Skin of body (tissue), 2 donors: ENCODE results near the gene PLEKHO2. TPM values are rescaled to one million over a fixed set of nuclear protein-coding genes. Genes with fewer than 3 reads are reported as not detected.

Experiments
- DNase-seq: peaks from one replicate; lab custom pipeline; 2025; lab: John Stamatoyannopoulos, UW
- total RNA-seq: library from RNA; depleted of rRNA; stranded (reverse); fragments of >200 nt; gene quantifications from one replicate; pipeline ENCODE4 v1.2.3, GENCODE V29; 2014

Gene PLEKHO2
- total RNA-seq, 1 donor from 2014 or later = 15.6 TPM

GRCh38 chr15:64892847-64893403, 51.2 kb downstream of the PLEKHO2 start:
- no peak for DNase-seq

GRCh38 chr15:64893481-64894394, 52.0 kb downstream of the PLEKHO2 start:
- peak; percentile 90 for DNase-seq

- DNase-seq = peak; percentile 41
These were observed 52.8 kb downstream of the PLEKHO2 start for GRCh38 chr15:64894395-64895056.

DNA sequence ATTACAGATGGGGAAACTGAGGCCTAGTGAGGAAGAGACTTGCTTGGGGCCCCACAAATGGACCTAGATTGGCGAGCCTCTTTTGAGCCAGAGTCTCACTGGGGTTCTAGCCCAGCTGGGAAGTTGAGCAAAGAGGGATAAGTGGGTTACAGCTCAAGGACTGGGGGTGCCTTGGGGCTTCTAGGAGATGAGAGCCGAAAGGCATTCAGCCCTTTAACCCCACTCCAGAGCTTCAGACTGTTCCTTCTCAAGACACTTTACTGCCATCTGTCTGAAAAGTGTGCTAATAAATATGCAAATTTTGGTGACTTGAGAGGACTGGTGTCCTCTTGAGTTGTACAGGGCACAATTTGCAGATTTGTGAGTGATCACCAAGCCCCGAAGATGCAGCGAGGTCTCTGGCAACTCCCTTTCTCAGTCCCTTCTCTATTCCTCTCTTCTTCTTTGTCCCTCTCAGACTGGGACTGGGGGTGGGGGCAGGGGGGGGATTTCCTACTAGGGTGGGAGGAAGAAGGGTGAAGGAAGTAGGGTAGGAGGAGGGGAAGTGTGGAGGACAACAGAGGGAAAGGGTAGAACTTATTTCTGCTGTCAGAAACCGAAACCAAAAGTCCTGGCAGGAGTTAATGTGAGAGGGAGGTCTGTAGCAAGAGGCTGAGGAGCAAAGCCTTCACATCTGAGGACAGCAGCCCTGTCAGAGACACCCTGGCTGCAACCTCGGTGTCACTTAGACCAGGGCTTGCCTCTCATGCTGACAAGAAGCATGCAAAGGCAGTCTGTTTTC, 53.8 kb downstream of the PLEKHO2 start:
- peak; percentile 8 for DNase-seq

DNA sequence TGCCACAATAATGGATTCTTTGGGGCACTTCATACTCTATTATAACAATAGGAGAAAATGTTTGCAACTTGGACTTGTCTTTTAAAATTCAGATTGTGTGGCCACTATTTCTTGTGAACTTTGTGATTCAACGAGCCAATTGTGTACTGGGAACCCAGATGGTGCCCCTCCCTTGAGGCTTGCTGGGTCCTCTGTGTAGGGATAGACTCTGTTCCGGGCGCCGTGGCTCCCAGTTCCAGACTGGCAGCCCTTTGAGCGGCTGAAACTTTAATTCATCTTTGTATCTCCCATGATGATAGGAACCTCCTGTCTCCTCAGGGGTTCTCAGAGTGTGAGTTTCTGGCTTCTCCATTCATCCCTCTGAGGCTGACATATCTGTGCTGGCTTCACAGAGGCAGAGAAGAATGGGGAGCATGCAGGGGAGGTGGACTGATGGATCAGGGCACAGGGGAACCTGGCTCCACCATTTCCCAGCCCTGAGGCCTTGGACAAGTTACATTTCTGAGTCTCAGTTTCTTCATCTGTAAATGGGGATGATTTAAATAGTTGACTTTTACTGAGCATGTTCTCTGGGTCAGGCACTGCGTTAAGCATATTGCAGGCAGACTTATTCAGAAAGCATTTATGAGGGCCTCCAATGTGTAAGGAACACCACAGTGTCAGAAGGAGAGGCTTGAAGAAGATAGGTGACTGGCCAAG, 54.8 kb downstream of the PLEKHO2 start:
- no peak for DNase-seq

DNA sequence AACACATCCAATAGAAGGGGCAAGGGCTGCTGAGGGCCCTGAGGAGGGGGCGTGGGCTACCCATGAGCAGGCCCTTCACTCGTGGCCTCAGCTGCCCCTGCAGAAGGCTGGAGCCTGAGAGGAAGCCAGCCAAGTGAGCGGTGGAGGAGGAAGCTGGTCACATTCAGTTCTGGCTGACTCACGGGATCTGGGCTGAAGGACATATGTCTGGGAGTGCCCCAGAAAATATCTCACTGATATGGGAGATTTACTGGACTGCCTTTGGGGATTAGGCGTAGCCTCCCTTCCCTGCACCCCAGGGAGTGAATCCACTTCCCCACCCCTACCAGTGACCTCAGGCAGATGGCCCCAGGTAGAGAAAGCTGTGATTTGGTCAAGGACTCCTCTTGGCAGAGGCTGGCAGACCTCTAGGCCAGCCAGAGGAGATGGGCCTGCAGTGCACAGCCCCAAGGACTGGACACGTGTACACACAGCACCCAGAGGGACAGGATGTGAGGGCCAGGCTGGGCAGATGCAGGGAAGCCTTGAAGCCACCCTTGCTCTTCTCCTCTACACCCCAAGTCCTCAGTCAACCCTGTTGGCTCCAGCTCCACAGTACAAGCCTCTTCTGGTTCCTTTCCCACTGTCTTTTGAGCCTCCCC, 55.8 kb downstream of the PLEKHO2 start:
- DNase-seq = no peak

DNA sequence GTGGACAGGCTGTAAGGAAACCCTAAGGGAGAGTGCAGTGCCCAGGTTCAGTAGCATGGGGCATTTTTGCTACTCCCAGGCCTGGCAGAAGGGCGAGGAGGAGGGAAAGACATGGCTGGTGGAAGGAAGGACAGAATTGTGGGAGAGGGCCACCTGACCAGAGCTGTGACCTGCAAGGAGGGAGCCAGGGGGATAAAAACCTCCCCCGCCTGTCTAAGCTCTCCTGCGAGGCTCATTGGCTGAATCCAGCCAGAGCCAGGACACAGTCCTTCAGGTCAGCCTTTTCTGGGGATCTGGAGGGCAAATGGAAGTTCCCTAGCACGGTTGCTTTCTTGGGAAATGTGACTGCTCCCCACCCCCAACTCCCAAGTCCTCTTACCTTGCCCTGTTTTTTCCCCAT, 56.7 kb downstream of the PLEKHO2 start:
- DNase-seq = no peak

DNA sequence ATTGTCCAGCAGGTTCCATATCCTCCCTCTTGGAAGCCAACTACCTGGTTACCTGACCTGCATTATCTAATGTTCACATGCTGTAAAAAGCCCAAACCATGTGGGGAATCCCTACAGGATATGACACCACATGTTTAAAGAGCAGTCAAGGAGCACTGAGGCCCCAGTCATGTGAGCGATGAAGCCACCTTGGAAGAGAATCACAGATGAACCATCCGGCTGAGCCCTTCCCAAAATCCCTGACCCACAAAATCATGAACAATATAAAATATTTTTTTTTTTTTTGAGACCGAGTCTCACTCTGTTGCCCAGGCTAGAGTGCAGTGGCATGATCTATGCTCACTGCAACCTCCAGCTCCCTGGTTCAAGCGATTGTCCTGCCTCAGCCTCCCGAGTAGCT, 59.4 kb downstream of the PLEKHO2 start:
- no peak for DNase-seq

DNA sequence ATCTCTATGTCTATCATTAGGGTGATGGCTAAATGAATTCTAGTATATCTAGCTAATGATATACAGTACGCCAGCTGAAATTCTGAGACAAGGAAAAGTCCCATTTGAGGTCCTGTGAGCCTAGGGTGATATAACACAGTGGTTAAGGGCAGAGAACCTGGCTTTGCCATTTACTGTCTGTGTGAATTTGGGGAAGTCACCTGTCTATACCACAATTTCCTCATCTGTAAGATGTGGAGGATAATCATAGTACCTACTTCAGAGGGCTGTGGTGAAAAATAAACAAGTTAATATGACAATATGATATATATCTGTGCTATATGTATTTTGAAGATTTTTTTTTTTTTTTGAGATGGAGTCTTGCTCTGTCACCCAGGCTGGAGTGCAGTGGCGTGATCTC, 60.2 kb downstream of the PLEKHO2 start:
- no peak for DNase-seq

GRCh38 chr15:64902863-64903262, 61.1 kb downstream of the PLEKHO2 start:
- no peak for DNase-seq

- DNase-seq = no peak
These were observed 61.7 kb downstream of the PLEKHO2 start for GRCh38 chr15:64903326-64903950.

- DNase-seq = no peak
These were observed 62.5 kb downstream of the PLEKHO2 start for GRCh38 chr15:64904189-64904588.

GRCh38 chr15:64905119-64905831, 63.6 kb downstream of the PLEKHO2 start:
- DNase-seq = peak; percentile 56

- DNase-seq = no peak
These were observed 64.2 kb downstream of the PLEKHO2 start for GRCh38 chr15:64905941-64906340.

GRCh38 chr15:64906402-64906801, 64.7 kb downstream of the PLEKHO2 start:
- DNase-seq = no peak

GRCh38 chr15:64907991-64908390, 66.3 kb downstream of the PLEKHO2 start:
- no peak for DNase-seq

DNA sequence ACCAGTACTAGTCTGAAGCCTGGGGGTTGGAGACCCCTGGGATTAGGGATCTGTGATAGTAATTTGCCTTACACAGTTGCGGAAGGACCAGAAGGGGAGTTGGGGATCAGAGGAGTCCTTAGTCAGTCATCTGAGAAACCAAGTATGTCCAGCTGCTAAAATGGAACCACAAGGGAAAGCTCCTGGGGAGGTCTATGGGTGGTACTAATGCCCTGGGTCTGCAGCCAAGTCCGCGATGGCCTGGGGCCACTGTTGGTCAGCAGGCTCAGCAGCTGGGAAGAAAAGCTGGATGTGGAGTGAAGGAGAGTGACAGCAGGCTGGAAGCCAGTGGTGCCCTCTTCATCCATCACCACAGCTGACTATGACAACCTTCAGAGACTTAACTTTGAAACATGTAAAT, 67.8 kb downstream of the PLEKHO2 start:
- no peak for DNase-seq

DNA sequence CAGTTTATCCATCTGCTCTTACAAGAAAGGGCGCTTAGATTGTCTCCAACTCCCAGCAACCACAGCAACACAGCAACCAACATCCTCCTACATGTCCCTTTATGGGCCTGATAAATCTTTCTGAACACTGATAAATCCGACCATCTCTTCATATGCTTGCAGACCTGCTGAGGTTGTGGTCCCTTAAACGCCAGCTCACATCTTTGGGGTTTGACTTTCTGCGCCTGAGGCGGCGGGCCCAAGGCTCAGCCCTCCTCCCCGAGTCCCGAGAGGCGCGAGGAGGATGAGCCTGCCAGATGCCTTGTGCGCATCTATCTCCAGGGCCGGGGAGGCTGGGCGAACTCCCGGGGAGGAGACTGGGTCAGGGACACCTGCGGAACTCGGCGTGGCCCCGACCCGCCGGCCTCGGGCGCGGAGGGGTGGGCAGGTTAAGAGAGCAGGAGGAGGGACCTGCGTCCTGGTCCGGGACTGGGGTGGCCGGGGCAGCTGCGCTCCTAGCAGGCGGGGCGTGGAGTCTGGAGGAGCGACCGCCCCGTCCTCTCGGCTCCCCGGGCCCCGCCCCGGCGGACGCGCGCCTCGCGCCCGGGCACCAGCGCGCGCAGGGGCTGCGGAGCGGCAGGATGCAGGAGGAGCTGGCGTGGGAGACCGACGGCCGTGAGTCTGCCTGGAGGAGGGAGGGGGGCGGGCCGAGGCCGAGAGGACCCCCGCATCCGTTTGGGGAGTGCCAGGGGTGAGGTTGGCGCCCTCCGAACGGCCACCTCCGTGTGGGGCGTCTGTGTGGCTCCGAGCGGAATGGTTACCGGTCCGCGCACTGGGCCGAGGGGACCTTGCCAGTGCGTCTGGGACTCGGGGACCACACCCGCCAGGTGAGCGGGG, 69.8 kb downstream of the PLEKHO2 start, which contains the start of gene ANKDD1A:
TSS of gene ANKDD1A (plus strand) at position 592 of the 876 bp plus-strand sequence. CDS start at position 621, 29 bp downstream.
- DNase-seq = no peak
